Measurements from ENCODE around the gene NBL1.

NBL1 gene, protein sequence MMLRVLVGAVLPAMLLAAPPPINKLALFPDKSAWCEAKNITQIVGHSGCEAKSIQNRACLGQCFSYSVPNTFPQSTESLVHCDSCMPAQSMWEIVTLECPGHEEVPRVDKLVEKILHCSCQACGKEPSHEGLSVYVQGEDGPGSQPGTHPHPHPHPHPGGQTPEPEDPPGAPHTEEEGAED
- total RNA-seq = 9.2 to 18.2 reads per million in 2 donors

DNA sequence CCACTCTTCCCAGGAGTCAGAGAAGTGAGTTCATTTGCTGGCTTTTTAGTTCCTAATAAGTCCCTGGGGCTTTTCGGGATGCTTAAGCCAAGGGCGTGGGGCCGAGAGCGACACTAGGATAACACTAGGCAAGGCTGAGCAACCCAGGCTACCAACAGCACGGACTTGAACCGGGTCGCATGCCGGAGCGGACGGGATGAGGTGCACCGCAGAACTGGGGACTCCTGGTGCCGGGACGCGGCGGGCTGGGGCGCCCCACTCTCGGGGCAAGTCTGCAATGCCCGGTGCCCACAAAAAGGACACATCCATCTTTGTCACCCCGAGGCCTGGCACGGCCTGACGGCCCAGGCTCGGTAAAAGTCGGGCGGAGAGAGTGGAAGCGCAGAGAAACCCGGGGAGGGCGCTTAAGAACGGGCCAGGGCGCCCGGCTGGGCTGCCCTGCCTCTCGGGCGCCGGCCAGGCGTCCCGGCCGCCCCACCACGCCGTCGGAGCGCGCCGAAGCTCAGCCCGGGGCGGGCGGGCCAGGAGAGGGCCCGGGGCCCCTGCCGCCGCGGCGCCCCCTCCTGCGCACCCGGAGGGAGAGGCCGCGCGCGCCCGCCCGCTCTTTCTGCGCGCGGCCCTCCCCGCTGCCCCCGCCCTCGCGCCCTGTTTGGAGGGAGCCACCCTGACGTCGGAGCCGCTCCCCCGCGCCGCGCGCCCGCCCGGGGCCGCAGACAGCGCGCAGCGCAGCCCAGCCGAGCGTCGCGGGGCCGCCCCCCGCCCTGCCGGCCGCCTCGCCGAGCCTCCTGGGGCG, at the start of gene NBL1:
Gene NBL1, plus strand, starts transcription at position 710 of the 793 bp plus-strand sequence. CDS start 10,720 bp downstream, outside the sequence.
- DNase-seq = peak; percentile 44

DNA sequence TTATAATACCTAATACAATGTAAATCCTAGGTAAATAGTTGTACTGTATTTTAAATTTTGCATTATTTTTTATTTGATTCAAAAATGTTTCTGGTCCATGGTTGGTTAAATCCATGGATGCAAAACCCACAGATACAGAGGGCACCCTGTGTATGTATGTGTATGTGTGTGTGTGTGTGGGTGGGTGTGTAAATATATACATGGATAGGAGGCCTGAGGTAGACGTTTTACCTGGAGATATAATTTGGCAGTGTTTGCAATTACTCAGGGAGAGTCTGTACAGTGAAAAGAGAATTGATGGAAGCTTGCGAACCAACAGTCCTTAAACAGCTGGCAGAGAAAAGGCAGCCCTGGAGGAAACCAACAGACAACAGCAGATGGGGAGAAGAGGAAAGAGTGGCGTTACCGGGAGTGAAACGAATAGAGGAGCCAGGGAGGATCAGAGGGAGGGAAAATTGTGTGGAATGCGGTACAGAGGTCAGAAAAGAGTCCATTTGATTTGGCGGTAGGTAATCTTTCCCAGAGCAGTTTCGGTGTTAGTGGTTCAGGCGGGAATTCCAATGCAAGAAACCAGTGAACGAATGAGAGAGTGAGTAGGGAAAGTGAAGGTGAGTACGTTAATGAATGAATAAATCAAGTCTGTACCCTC, 47.9 kb upstream of the NBL1 start:
- DNase-seq = no peak

DNA sequence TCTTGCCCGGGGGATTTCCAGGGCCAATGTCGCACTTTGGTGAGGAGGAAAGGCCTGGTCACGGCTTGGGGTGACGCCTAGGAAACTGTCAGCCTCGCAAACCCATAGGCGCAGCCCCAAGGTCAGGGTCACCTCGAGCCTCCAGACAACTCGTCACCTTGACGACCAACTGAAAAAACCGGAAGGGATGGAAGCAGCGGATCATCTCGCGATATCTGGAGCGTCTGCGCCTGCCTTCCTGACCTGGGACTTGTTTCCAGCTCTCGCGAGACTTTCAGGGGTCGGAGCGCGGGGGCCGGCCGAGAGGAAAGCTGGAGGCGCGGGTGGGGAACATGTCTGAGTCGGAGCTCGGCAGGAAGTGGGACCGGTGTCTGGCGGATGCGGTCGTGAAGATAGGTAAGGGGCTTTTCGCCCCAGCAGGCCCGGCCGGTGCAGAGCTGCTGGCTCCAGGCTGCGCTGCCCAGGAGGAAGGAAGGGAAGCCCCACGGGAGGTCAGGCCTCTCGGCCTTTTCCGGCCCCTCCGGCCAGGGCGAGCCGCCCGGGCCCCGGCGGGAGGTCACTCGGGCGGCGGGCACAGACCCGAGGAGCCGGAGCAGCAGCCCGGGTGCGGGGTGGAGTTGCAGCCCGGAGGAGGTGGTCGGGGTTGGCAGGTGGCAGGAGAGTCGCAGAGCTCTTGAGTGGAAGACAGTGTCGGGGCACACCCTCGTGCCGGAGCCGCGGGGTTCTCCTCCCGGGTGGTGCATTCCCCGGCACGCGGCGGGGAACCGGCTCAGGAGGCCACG, 47.2 kb upstream of the NBL1 start:
- DNase-seq = peak; percentile 95

GRCh38 chr1:19597496-19598309, 46.4 kb upstream of the NBL1 start:
- no peak for DNase-seq

DNA sequence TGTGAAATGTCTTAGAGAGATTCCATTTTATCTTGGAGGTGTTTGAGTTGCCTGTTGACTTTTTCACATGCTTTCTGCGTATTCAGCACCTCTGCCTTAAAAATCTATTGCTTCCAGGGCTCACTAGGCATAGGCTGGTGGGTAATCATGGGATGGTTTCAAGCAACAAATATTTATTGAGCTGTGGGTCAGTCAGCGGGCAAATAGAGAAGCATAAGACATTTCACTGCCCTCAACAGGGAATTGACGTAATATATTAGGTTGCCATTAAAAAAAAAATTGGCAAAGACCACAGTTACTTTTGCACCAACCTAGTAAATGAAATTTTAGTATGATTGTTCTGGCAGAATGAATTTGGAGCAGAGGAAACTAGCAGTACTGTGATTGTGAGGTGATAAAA, 44.3 kb upstream of the NBL1 start:
- no peak for DNase-seq

- no peak for DNase-seq
These were observed 41.6 kb upstream of the NBL1 start for GRCh38 chr1:19602486-19602885.

DNA sequence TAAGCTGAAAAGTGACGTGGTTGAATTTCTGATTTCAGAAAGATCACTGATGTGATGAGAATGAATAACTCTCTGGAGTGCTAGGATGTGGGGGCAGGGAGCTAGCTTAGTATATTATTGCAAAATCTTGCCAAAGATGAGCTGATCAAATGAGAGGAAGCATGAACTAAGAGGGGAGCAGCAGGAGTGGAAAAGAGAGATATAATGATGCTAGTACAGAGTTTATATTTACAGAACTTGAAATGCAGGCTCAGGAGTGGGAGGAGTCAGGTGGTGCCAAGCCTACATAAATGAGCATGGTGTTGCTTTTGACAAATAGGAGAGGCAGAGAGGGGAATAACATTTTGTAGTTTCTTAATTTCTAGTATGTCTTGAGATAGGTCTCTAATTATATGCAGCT, 38.1 kb upstream of the NBL1 start:
- no peak for DNase-seq

GRCh38 chr1:19606817-19607642, 37.1 kb upstream of the NBL1 start:
- no peak for DNase-seq

GRCh38 chr1:19608232-19608631, 35.9 kb upstream of the NBL1 start:
- DNase-seq = no peak

GRCh38 chr1:19610282-19610981, 33.7 kb upstream of the NBL1 start:
- DNase-seq = no peak

DNA sequence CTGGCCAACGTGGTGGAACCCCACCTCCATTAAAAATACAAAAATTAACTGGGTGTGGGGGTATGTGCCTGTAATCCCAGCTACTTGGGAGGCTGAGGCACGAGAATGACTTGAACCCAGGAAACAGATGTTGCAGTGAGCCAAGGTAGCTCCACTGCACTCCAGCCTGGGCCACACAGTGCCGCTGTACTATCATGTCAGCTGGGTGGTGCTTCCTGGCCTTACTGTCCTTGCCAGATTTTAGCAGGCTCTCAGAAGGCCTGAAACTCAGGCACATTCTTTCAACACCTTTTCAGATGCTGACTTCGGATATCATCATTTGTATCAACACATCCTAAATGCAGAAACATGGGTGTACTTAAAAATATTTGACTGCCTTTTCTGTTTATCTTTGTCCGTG, 31.6 kb upstream of the NBL1 start:
- DNase-seq = no peak

GRCh38 chr1:19613171-19613703, 30.9 kb upstream of the NBL1 start:
- no peak for DNase-seq

DNA sequence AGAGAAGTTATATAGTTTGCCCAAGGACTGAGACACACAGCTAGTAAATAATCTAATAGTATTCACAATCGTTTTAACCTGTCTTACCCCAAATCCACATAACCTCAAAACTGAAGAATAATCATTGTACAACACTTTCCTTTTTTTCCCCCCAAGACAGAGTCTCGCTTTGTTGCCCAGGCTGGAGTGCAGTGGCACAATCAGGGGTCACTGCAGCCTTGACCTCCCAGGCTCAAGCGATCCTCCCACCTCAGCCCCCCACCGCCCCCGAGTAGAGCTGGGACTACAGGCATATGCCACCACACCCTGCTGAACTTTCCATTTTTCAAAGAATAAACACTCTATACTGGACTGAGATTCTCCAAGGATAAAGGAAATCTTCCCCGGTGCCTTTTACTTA, 28.7 kb upstream of the NBL1 start:
- DNase-seq = no peak

- DNase-seq = no peak
These were observed 27.6 kb upstream of the NBL1 start for GRCh38 chr1:19616489-19616888.

DNA sequence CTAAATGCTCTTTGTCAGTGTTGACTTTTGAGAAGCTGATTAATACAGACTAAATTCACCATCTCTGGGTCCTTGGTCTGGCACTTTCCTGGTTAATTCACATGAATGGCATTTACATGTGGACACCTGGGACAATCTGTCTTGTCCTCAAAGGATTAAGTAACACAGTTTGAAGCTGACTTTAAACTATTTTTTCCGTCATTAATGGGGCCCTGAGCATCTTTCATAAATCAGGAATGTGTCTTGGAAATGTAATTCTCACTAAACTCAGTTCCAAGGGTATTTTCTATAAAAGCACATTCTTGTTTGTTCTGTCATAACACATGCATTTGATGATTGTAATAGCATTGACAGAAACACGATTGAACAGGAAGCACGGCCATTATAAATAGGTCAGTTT, 26.7 kb upstream of the NBL1 start:
- no peak for DNase-seq

DNA sequence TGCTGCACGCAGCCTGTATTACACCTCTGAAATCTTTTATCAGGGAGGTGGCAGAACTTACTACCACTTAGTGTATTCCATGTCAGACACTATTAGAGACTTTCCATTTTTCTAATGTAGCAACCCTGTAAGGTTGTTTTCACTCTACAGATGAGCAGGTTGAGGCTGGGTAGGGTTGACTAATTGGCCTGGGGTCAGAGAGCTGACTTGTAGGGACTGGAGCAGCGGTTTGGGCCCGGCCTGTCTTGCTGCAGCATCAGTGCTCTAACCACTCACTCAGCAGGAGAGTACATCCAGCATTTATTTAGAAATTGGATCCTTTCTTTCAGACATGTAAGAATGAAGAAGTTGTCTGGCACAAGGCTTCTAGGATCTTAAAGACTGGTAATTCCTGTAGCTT, 25.7 kb upstream of the NBL1 start:
- no peak for DNase-seq

- no peak for DNase-seq
These were observed 24.3 kb upstream of the NBL1 start for GRCh38 chr1:19619697-19620384.

DNA sequence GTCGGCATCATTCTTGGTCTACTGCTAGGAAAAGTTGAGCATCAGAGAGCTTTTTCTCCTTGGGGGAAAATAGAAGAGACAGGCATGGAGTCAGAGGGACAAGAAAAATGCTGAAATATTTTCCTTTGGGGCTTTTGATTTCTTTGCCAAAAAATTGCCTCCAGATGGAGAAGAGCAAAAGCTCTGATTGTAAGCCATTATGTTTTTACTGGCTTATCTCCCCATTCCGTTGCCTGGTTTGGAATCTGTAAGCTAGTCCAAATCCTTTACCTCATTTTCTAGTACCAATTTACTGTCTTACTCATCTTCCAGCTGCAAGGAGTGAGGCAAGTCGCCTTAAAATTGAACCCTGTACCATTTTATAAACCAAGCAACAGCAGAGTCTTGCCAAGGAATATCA, 23.3 kb upstream of the NBL1 start:
- DNase-seq = no peak

DNA sequence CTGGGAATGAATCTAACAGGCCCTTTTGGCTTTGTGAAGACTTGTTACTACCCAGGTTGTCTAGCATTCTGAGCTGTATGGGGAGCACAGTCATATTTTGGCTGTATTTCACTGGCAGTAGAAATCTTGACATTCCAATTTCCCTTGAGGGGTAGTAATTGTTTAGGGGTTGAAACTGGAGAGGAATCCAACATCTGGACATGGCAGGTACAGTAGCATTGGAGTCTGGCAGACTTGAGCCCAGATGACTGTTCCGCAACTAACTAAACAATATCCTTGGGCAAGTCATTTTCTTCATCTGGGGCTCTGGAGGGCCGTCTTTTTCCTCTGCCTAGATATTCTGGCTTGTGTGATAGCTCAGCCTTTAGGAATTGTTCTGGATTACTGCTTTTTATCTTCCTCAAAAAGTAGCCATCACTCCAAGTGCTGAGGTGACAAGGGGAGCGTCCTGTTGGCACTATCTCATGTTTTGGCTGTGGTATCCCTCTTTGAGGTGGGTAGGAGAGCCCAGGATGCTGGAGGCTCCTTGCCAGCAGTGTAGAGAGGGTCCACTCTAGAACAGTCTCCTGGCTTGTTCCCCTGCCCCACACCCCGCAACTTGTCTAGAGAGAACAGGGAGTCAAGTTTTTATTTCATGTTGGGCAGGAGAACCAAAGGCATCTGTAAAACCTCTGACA, 22.7 kb upstream of the NBL1 start:
- no peak for DNase-seq

All from activated gamma-delta T cell (primary cell).